OCI-LY3 (cell line): ENCODE measurements around the gene GGT1.

Experiments
- CTCF ChIP-seq: fragments of 200-600, 300-600 bp; sonication (generic); IDR thresholded peaks from 2 replicates; pipeline ENCODE4 v1.5.1; 2014; ENCODE audit warnings: antibody characterized with exemption, low read length, low read depth
- EZH2phosphoT487 ChIP-seq: fragments of 200-600 bp; shearing (Covaris generic); IDR thresholded peaks from 2 replicates; pipeline ENCODE4 v1.6.1; 2018; ENCODE audit warnings: antibody characterized with exemption, mixed run types, low read depth

- TF ChIP-seq CTCF (no peak), EZH2phosphoT487 (no peak)
Observed at GRCh38 chr22:24590596-24591173, 12.3 kb upstream of the GGT1 start.
